Activated T-cell treated with anti-CD3 and anti-CD28 coated beads, Interleukin-2, amount 50 U/mL, for 24 hours (primary cell): ENCODE results near the gene PMAIP1.
A peak's percentile ranks its signal among the peaks of the same experiment; 100 is the strongest.
"Not testable (repeated sequence)": the region's sequence is repeated elsewhere in the genome, so short reads cannot be mapped to it uniquely, and the experiment has no call there.

Experiments used
- DNase-seq: peaks from one replicate; pipeline ENCODE4 v3.0.0-alpha.2; 2020
- H3K27ac Mint-ChIP-seq: 2 replicates; pipeline ENCODE4 v1.8.0; 2020; ENCODE audit warnings: mild to moderate bottlenecking, mixed read lengths
- H3K27me3 Mint-ChIP-seq: 2 replicates; pipeline ENCODE4 v1.8.0; 2020; ENCODE audit warnings: mixed read lengths
- H3K36me3 Mint-ChIP-seq: 2 replicates; pipeline ENCODE4 v1.8.0; 2020; ENCODE audit warnings: low read depth, mixed read lengths
- H3K4me1 Mint-ChIP-seq: 2 replicates; pipeline ENCODE4 v1.8.0; 2020; ENCODE audit warnings: low read depth, mixed read lengths
- H3K4me3 Mint-ChIP-seq: 2 replicates; pipeline ENCODE4 v1.8.0; 2020; ENCODE audit warnings: mild to moderate bottlenecking, moderate library complexity, mixed read lengths
- H3K9me3 Mint-ChIP-seq: 2 replicates; pipeline ENCODE4 v1.8.0; 2020; ENCODE audit warnings: mixed read lengths

The PMAIP1 gene

GRCh38 chr18:59899298-59900221, at the start of gene PMAIP1:
TSS of gene PMAIP1 (plus strand) at chr18:59899996. CDS start at chr18:59900178, 182 bp downstream.
- peaks cover 36% of the 10 kb centered on the region for H3K4me1 Mint-ChIP-seq

GRCh38 chr18:59851784-59852399, 47.9 kb upstream of the PMAIP1 start:
- H3K27ac Mint-ChIP-seq = no peak overlapping the region

More at GRCh38 chr18:59899298-59900221, at the start of gene PMAIP1:
- H3K27me3 Mint-ChIP-seq = no peaks in the 10 kb centered on the region
- peaks cover 50% of the 10 kb centered on the region for H3K36me3 Mint-ChIP-seq
- H3K27ac Mint-ChIP-seq = peak within 1 kb of the TSS; percentile 97
- no peaks in the 10 kb centered on the region for H3K9me3 Mint-ChIP-seq
- peak within 1 kb of the TSS; percentile 92 for H3K4me3 Mint-ChIP-seq
- peak; percentile 93 for DNase-seq

GRCh38 chr18:59852548-59852947, 47.2 kb upstream of the PMAIP1 start:
- H3K4me1 Mint-ChIP-seq = peaks cover 8% of the 10 kb centered on the region
- H3K27ac Mint-ChIP-seq = no peak overlapping the region
- no peak for DNase-seq
- no peaks in the 10 kb centered on the region for H3K27me3 Mint-ChIP-seq
- H3K4me3 Mint-ChIP-seq = no peak overlapping the region
- H3K9me3 Mint-ChIP-seq = no peaks in the 10 kb centered on the region
- no peaks in the 10 kb centered on the region for H3K36me3 Mint-ChIP-seq

More at GRCh38 chr18:59851784-59852399, 47.9 kb upstream of the PMAIP1 start:
- no peak for DNase-seq
- peaks cover 15% of the 10 kb centered on the region for H3K4me1 Mint-ChIP-seq
- no peaks in the 10 kb centered on the region for H3K27me3 Mint-ChIP-seq
- no peaks in the 10 kb centered on the region for H3K36me3 Mint-ChIP-seq
- no peaks in the 10 kb centered on the region for H3K9me3 Mint-ChIP-seq
- no peak overlapping the region for H3K4me3 Mint-ChIP-seq

- Mint-ChIP-seq H3K27me3 (no peaks in the 10 kb centered on the region), H3K27ac (no peak overlapping the region), H3K4me3 (no peak overlapping the region), H3K4me1 (peaks cover 3% of the 10 kb centered on the region), H3K36me3 (no peaks in the 10 kb centered on the region), H3K9me3 (no peaks in the 10 kb centered on the region)
- no peak for DNase-seq
These were observed 46.4 kb upstream of the PMAIP1 start for GRCh38 chr18:59853380-59853779.

- not testable (repeated sequence) for H3K27me3 Mint-ChIP-seq, H3K9me3 Mint-ChIP-seq, DNase-seq, H3K4me1 Mint-ChIP-seq, H3K4me3 Mint-ChIP-seq, H3K27ac Mint-ChIP-seq, H3K36me3 Mint-ChIP-seq
These were observed 45.8 kb upstream of the PMAIP1 start for GRCh38 chr18:59853988-59854387.

GRCh38 chr18:59861009-59861408, 38.8 kb upstream of the PMAIP1 start:
- Mint-ChIP-seq H3K9me3 (no peaks in the 10 kb centered on the region), H3K27me3 (no peaks in the 10 kb centered on the region), H3K4me1 (no peaks in the 10 kb centered on the region), H3K27ac (no peak overlapping the region), H3K36me3 (no peaks in the 10 kb centered on the region), H3K4me3 (no peak overlapping the region)
- DNase-seq = no peak

- peaks cover 6% of the 10 kb centered on the region for H3K27me3 Mint-ChIP-seq
- H3K36me3 Mint-ChIP-seq = no peaks in the 10 kb centered on the region
These were observed 37.6 kb upstream of the PMAIP1 start for GRCh38 chr18:59861963-59862819.

GRCh38 chr18:59865241-59865986, 34.4 kb upstream of the PMAIP1 start:
- Mint-ChIP-seq H3K9me3 (no peaks in the 10 kb centered on the region), H3K4me3 (no peak overlapping the region), H3K4me1 (no peaks in the 10 kb centered on the region), H3K27me3 (peaks cover 6% of the 10 kb centered on the region), H3K36me3 (no peaks in the 10 kb centered on the region), H3K27ac (no peak overlapping the region)
- no peak for DNase-seq

More at GRCh38 chr18:59861963-59862819, 37.6 kb upstream of the PMAIP1 start:
- H3K27ac Mint-ChIP-seq = no peak overlapping the region
- no peak overlapping the region for H3K4me3 Mint-ChIP-seq
- DNase-seq = no peak
- no peaks in the 10 kb centered on the region for H3K9me3 Mint-ChIP-seq
- no peaks in the 10 kb centered on the region for H3K4me1 Mint-ChIP-seq

GRCh38 chr18:59866551-59867269, 33.1 kb upstream of the PMAIP1 start:
- Mint-ChIP-seq H3K27me3 (peaks cover 6% of the 10 kb centered on the region), H3K4me1 (no peaks in the 10 kb centered on the region), H3K9me3 (no peaks in the 10 kb centered on the region), H3K27ac (no peak overlapping the region), H3K36me3 (no peaks in the 10 kb centered on the region), H3K4me3 (no peak overlapping the region)
- DNase-seq = no peak

GRCh38 chr18:59867337-59868104, 32.3 kb upstream of the PMAIP1 start:
- Mint-ChIP-seq H3K27ac (no peak overlapping the region), H3K36me3 (no peaks in the 10 kb centered on the region), H3K27me3 (peaks cover 6% of the 10 kb centered on the region)

GRCh38 chr18:59870623-59871130, 29.1 kb upstream of the PMAIP1 start:
- H3K4me3 Mint-ChIP-seq = no peak overlapping the region
- no peaks in the 10 kb centered on the region for H3K9me3 Mint-ChIP-seq
- H3K27me3 Mint-ChIP-seq = peaks cover 6% of the 10 kb centered on the region
- no peak for DNase-seq
- peaks cover under 1% of the 10 kb centered on the region for H3K4me1 Mint-ChIP-seq
- H3K27ac Mint-ChIP-seq = no peak overlapping the region
- H3K36me3 Mint-ChIP-seq = no peaks in the 10 kb centered on the region

More at GRCh38 chr18:59867337-59868104, 32.3 kb upstream of the PMAIP1 start:
- H3K4me1 Mint-ChIP-seq = no peaks in the 10 kb centered on the region
- no peaks in the 10 kb centered on the region for H3K9me3 Mint-ChIP-seq
- DNase-seq = no peak
- no peak overlapping the region for H3K4me3 Mint-ChIP-seq

- Mint-ChIP-seq H3K27me3 (peaks cover 2% of the 10 kb centered on the region), H3K36me3 (no peaks in the 10 kb centered on the region), H3K27ac (no peak overlapping the region), H3K4me1 (peaks cover 9% of the 10 kb centered on the region), H3K4me3 (no peak overlapping the region), H3K9me3 (no peaks in the 10 kb centered on the region)
- DNase-seq = no peak
These were observed 28.0 kb upstream of the PMAIP1 start for GRCh38 chr18:59871711-59872362.
